ENCODE data around the gene ATF3.

GRCh38 chr1:212651977-212652376 lies 43.4 kb downstream of the ATF3 start:
- TF ChIP-seq POLR2A (IDR thresholded peaks at IDR 0.05) (no peak), POLR2AphosphoS5 (IDR thresholded peaks at IDR 0.05) (no peak), CTCF (IDR thresholded peaks at IDR 0.05) (no peak)
